WTC11 (cell line): Measurements from ENCODE around the gene GLT1D1.

Experiments used
- ARID4B ChIP-seq: sonication (generic); formaldehyde crosslinking; IDR thresholded peaks from 2 replicates; pipeline ENCODE4 v1.8.0; 2023; ENCODE audit warnings: missing genetic modification reagents, mild to moderate bottlenecking, borderline replicate concordance
- CREB1 ChIP-seq: sonication (generic); formaldehyde crosslinking; IDR thresholded peaks from 2 replicates; pipeline ENCODE4 v1.8.0; 2023; ENCODE audit warnings: mild to moderate bottlenecking, missing genetic modification reagents
- CTCF ChIP-seq: fragments of 200-600 bp; IDR thresholded peaks from 2 replicates; pipeline ENCODE4 v1.8.0; 2022; ENCODE audit warnings: antibody characterized with exemption
- ESRRA ChIP-seq: sonication (generic); formaldehyde crosslinking; IDR thresholded peaks from 2 replicates; pipeline ENCODE4 v1.8.1; 2022; ENCODE audit warnings: mild to moderate bottlenecking, missing genetic modification reagents, borderline replicate concordance
- ETV6 ChIP-seq: sonication (generic); formaldehyde crosslinking; IDR thresholded peaks from 2 replicates; pipeline ENCODE4 v1.8.1; 2022; ENCODE audit warnings: mild to moderate bottlenecking, missing genetic modification reagents
- FOXJ3 ChIP-seq: sonication (generic); formaldehyde crosslinking; IDR thresholded peaks from 2 replicates; pipeline ENCODE4 v1.9.0; 2021; ENCODE audit warnings: missing genetic modification reagents, mild to moderate bottlenecking, borderline replicate concordance
- MXD4 ChIP-seq: fragments of 250-450 bp; sonication (Bioruptor Pico); IDR thresholded peaks from 2 replicates; pipeline ENCODE4 v1.8.0; 2021; ENCODE audit warnings: mild to moderate bottlenecking, moderate library complexity, borderline replicate concordance
- TCF7 ChIP-seq: sonication (generic); formaldehyde crosslinking; IDR thresholded peaks from 2 replicates; pipeline ENCODE4 v1.8.0; 2022; ENCODE audit warnings: mild to moderate bottlenecking, low read depth, missing genetic modification reagents, moderate library complexity
- ZNF138 ChIP-seq: sonication (generic); formaldehyde crosslinking; conservative IDR thresholded peaks from 2 replicates; pipeline ENCODE4 v1.8.1; 2022; ENCODE audit warnings: mild to moderate bottlenecking, moderate library complexity, missing genetic modification reagents
- ZNF317 ChIP-seq: sonication (generic); formaldehyde crosslinking; IDR thresholded peaks from 2 replicates; pipeline ENCODE4 v1.8.1; 2023; ENCODE audit warnings: low read depth, mild to moderate bottlenecking, moderate library complexity, missing genetic modification reagents, borderline replicate concordance
- TF ChIP-seq, protein P1 (sequence below): sonication (generic); formaldehyde crosslinking; IDR thresholded peaks from 2 replicates; pipeline ENCODE4 v1.8.0; 2022; ENCODE audit warnings: mild to moderate bottlenecking, missing genetic modification reagents

DNA sequence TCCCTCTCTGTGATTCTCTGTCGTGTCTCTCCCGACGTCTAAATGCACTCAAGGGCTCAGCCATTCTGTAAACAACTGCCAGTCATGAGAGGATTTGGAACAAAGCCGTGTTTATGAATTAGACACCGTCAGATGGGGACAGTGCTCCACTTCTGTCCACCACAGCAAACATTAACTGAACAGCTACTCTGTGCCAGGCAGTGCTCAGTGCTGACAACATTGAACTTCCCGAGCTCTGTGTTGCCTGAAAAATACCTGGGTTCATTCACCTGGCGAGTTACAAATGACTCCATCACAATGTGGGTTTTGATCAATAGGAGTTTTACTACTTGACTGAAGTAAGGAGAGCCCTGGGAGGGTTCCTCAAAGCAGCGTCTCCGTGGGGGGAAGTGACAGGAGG, 139.3 kb downstream of the GLT1D1 start:
- no peak for TF ChIP-seq CTCF
- TF ChIP-seq ZNF317 (CRISPR knock-in tag), result no peak
- TF ChIP-seq ZNF138 (CRISPR knock-in tag), result no peak
- no peak for TF ChIP-seq ARID4B
- no peak for TF ChIP-seq FOXJ3 (CRISPR knock-in tag)
- no peak for TF ChIP-seq CREB1 (CRISPR knock-in tag)
- no peak for TF ChIP-seq TCF7
- TF ChIP-seq MXD4, result no peak
- TF ChIP-seq, protein P1, sequence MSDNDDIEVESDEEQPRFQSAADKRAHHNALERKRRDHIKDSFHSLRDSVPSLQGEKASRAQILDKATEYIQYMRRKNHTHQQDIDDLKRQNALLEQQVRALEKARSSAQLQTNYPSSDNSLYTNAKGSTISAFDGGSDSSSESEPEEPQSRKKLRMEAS (CRISPR knock-in tag), result no peak
- TF ChIP-seq ETV6, result no peak
- TF ChIP-seq ESRRA (CRISPR knock-in tag), result no peak
